GM12801 (cell line): Measurements from ENCODE around the gene CD28.

Source experiments
- CTCF ChIP-seq: IDR thresholded peaks from one replicate; pipeline ENCODE4 v1.5.1; 2011; ENCODE audit warnings: control low read depth; ENCODE audit not compliant: insufficient read length; ENCODE audit errors: extremely low read depth

The CD28 gene

GRCh38 chr2:203679401-203679800 lies 27.0 kb upstream of the CD28 start:
- no peak for TF ChIP-seq CTCF

GRCh38 chr2:203681978-203682377 lies 24.5 kb upstream of the CD28 start:
- TF ChIP-seq CTCF: no peak

- TF ChIP-seq CTCF: no peak
Observed at GRCh38 chr2:203682688-203683130, 23.7 kb upstream of the CD28 start.

- TF ChIP-seq CTCF: no peak
Observed at GRCh38 chr2:203683421-203683820, 23.0 kb upstream of the CD28 start.

GRCh38 chr2:203683932-203684556 lies 22.4 kb upstream of the CD28 start:
- TF ChIP-seq CTCF: no peak

GRCh38 chr2:203685081-203685621 lies 21.3 kb upstream of the CD28 start:
- TF ChIP-seq CTCF: no peak

GRCh38 chr2:203685789-203686420 lies 20.5 kb upstream of the CD28 start:
- TF ChIP-seq CTCF: no peak
